Ovary (tissue), 9 donors: ENCODE results near the gene MSANTD4. TPM values are rescaled to one million over a fixed set of nuclear protein-coding genes. Genes with fewer than 3 reads are reported as not detected.

Experiments used
- DNase-seq, 5 donors: peaks; one replicate each; pipeline ENCODE4 v3.0.0-alpha.2; 2019 to 2020
- H3K27ac ChIP-seq, 2 donors: fragments of 200-600 bp; one replicate each; pipeline versions ENCODE4 v1.5.1 to v1.8.0; 2019 to 2022
- H3K27me3 ChIP-seq: fragments of 200-600 bp; one replicate; pipeline ENCODE4 v1.8.0; 2022
- H3K36me3 ChIP-seq: fragments of 200-600 bp; sonication (generic); one replicate; pipeline ENCODE4 v1.5.1; 2019
- H3K4me1 ChIP-seq: one replicate; pipeline ENCODE4 v1.8.1; 2013; ENCODE audit warnings: mild to moderate bottlenecking, moderate library complexity; ENCODE audit not compliant: insufficient read depth
- H3K4me3 ChIP-seq: fragments of 200-600 bp; sonication (generic); one replicate; pipeline ENCODE4 v1.5.1; 2017
- H3K9me3 ChIP-seq, 2 donors: fragments of 200-600 bp in 1 of 2; sonication (generic) in 1 of 2; one replicate each; pipeline versions ENCODE4 v1.5.1 to v1.8.1; 2013 to 2019; ENCODE audit warnings: mild to moderate bottlenecking in 1 of 2, moderate library complexity in 1 of 2
- EP300 ChIP-seq: sonication (generic); formaldehyde crosslinking; IDR thresholded peaks from one replicate; pipeline ENCODE4 v1.6.1; 2017; ENCODE audit warnings: antibody characterized with exemption
- POLR2A ChIP-seq: fragments of 450-650 bp; IDR thresholded peaks from one replicate; pipeline ENCODE4 v1.6.1; 2017; ENCODE audit warnings: antibody characterized with exemption, mild to moderate bottlenecking, moderate library complexity
- WGBS, 3 donors: extraction: QIAGEN DNeasy Blood & Tissue Kit in 1 of 3; methylation state at CpG; one replicate each; pipeline versions ENCODE4 v1.1.5 to v1.1.7; 2013 to 2017; 5-methylcytosine and 5-hydroxymethylcytosine counted together
- intact Hi-C, 4 donors: fragments of 100-400 bp; cut with DNase I; formaldehyde crosslinking; loops; one replicate each; pipeline versions ENCODE4 v1.11.0 to v1.15.1; 2022 to 2023
- polyA plus RNA-seq, 2 donors: library from polyadenylated mRNA; stranded (reverse); fragments of 200-250 nt in 1 of 2; fragments of 350-450 nt in 1 of 2; fragmentation: Illumina TruSeq in 1 of 2; extraction: RNeasy Lipid Tissue Mini Kit (QIAGEN cat#74804) in 1 of 2; gene quantifications; one replicate each; pipeline ENCODE4 v1.2.3, GENCODE V29; 2013 to 2014
- total RNA-seq, 7 donors: library from RNA; depleted of rRNA in 2 of 7; stranded (reverse); fragments of >200 nt in 2 of 7; fragmentation: NEBNext Ultra II Directional in 3 of 7; extraction: Animal tissue kit (Norgen Biotek cat#: 25700) in 3 of 7; gene quantifications; one replicate each; pipeline versions ENCODE4 v1.1.0 to v1.2.4, GENCODE V29; 2016 to 2023
- TF ChIP-seq, protein P1 (sequence below), 3 donors: fragments of 450-650 bp in 2 of 3; fragments of 200-600 bp in 1 of 3; IDR thresholded peaks; one replicate each; pipeline versions ENCODE4 v1.5.1 to v1.8.0; 2016 to 2022; ENCODE audit warnings: antibody characterized with exemption in 3 of 3, mild to moderate bottlenecking in 1 of 3
- donor health status: DM: no; HTN: no; CAD: no; lungs with moderate emphysema.
- donor health status: DM: no; HTN: no; CAD: no.
- donor health status: Bipolar disorder and iron deficiency.
- donor health status: DM: yes; HTN: yes; CAD: no.
- donor health status: DM: no; HTN: no; CAD: no.
- donor health status: DM: yes; HTN: yes; CAD: no.

MSANTD4 gene
- total and polyA plus RNA-seq, 9 donors: 8.9 to 21.0 (median 16.7) TPM

DNA sequence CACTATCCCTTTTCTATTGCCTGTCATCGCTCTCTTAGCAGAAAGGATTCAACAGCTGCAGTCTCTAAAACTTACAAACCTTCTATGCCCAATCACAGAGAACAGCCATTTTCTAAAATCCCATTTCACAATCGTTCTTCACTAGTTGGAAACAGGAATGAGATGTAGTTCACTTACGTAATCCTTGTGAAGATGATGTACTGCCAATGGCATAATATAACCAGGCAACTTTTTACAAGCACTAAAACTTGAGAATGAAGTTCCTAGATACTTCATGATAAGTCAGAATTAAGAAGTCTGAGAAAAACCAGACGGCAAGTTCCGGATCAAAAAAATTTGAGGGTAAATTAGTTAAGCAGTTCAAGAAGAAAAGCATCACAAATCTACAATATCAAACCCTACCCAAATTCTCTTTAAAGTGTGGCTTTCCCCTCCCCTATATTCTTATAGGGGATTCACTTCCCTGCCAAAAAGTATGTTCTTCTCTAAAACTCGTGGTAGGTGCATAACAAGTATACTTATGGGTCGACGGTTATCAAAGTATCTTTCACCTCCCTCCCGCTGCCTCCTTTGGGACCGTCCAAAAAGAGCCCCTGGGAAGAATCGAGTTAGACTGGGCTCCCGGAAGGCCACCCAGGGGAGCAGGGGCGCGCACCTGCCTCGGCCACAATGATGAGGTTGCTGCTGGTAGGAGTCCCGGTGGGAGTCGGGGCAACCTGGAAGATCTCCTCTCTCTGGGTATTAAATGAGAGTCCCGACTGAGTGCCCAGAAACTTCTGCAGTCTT lies 666 bp downstream of the MSANTD4 start:
- H3K4me1 ChIP-seq: no peaks in the 10 kb centered on the region
- TF ChIP-seq, protein P1, sequence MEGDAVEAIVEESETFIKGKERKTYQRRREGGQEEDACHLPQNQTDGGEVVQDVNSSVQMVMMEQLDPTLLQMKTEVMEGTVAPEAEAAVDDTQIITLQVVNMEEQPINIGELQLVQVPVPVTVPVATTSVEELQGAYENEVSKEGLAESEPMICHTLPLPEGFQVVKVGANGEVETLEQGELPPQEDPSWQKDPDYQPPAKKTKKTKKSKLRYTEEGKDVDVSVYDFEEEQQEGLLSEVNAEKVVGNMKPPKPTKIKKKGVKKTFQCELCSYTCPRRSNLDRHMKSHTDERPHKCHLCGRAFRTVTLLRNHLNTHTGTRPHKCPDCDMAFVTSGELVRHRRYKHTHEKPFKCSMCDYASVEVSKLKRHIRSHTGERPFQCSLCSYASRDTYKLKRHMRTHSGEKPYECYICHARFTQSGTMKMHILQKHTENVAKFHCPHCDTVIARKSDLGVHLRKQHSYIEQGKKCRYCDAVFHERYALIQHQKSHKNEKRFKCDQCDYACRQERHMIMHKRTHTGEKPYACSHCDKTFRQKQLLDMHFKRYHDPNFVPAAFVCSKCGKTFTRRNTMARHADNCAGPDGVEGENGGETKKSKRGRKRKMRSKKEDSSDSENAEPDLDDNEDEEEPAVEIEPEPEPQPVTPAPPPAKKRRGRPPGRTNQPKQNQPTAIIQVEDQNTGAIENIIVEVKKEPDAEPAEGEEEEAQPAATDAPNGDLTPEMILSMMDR (IDR thresholded peaks at IDR 0.05): no peak
- no peak for TF ChIP-seq EP300
- no peak for TF ChIP-seq POLR2A
- H3K36me3 ChIP-seq: no peaks in the 10 kb centered on the region
- WGBS, 3 donors: 13 to 17% (median 16%) methylated on average over 18 of the region's 18 CpGs
- no peaks in the 10 kb centered on the region for H3K9me3 ChIP-seq
- DNase-seq: no peak
- intact Hi-C loops: loop anchor here in 2 of 4 donors (5.0 kb wide), 1 partner anchor 56 kb away; the partner anchor contains the start of genes AASDHPPT (in 2 of the 2) and KBTBD3 (in 2 of the 2)
- peak overlapping the region; percentile 67 for H3K4me3 ChIP-seq
- H3K27ac ChIP-seq: peak overlapping the region in 1 of 2 donors; percentile 33
- no peaks in the 10 kb centered on the region for H3K27me3 ChIP-seq

DNA sequence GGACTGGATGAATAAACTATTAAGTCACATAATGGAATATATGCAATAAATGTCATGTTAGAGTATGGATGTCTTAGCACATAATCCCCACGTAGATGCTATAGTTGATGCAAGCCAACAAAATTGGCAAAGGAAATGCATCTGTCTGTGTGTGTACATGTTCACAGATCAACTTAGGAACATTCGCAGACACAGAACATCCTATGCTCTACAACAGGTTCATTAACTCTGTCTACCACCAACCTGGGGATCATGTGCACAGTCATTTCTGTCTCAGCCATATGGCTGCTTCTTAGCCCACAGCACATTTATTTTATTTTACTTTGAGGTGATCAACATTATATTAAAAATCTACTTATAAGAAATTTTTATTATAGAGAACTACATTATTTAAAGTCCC lies 4.9 kb downstream of the MSANTD4 start:
- intact Hi-C loops: no loop called here
- H3K4me1 ChIP-seq: no peaks in the 10 kb centered on the region

DNA sequence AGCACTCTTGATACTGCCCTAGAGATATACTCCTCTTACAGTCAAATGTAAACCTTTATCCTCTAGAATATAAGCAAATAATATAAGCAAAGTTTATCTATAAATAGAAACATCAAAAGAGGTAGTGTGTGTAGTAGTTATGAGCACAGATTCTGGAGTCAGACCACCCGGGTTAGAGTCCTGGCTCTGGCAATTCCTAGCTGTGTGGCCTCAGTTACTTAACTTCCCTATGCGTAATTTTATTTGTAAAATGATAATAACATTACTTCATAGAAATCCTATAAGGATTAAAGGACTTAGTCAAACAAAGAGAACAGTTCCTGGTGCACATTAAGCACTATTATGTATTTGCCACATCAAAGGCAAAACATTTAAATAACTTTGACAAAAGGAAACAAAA lies 7.0 kb downstream of the MSANTD4 start:
- DNase-seq: no peak
- no peaks in the 10 kb centered on the region for H3K27me3 ChIP-seq
- WGBS, 3 donors: 85 to 93% (median 88%) methylated on average over 2 of the region's 2 CpGs
- intact Hi-C loops: no loop called here
- no peak for TF ChIP-seq EP300
- no peak for TF ChIP-seq POLR2A
- H3K4me3 ChIP-seq: no peak overlapping the region
- H3K27ac ChIP-seq: no peak overlapping the region
- H3K36me3 ChIP-seq: no peaks in the 10 kb centered on the region
- no peaks in the 10 kb centered on the region for H3K9me3 ChIP-seq
- no peaks in the 10 kb centered on the region for H3K4me1 ChIP-seq

More for the DNA sequence above, 4.9 kb downstream of the MSANTD4 start:
- Histone ChIP-seq H3K27ac (no peak overlapping the region), H3K27me3 (no peaks in the 10 kb centered on the region), H3K36me3 (no peaks in the 10 kb centered on the region), H3K9me3 (no peaks in the 10 kb centered on the region), H3K4me3 (no peak overlapping the region)
- TF ChIP-seq POLR2A (no peak), EP300 (no peak)
- TF ChIP-seq, protein P1 (IDR thresholded peaks at IDR 0.05): no peak
- WGBS, 3 donors: 92 to 97% (median 96%) methylated on average over 2 of the region's 2 CpGs
- no peak for DNase-seq

DNA sequence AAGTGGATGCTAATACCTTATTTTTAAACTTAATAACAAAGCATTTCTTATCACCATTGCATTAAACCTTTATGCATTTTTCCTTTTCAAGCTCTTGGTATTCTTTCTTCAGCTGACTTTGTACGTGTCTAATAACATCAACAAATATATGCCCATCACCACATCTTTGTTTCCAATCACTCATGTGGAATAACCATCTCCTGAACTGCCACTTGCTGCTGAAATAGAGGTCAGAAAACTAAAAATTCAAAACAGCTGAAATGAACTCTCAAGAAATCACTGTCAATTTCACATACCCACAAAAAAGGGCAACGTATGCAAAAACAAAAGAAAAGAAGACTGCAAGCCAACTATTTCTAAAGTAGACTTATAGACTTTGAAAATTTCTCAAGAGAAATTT lies 7.4 kb downstream of the MSANTD4 start:
- intact Hi-C loops: no loop called here
- H3K4me1 ChIP-seq: no peaks in the 10 kb centered on the region
- H3K9me3 ChIP-seq: no peaks in the 10 kb centered on the region
- H3K4me3 ChIP-seq: no peak overlapping the region
- no peaks in the 10 kb centered on the region for H3K36me3 ChIP-seq
- 87 to 89% (median 88%) methylated on average over 2 of the region's 2 CpGs for WGBS, 3 donors
- no peak for DNase-seq
- no peaks in the 10 kb centered on the region for H3K27me3 ChIP-seq
- TF ChIP-seq POLR2A (no peak), EP300 (no peak)
- TF ChIP-seq, protein P1 (IDR thresholded peaks at IDR 0.05): no peak
- no peak overlapping the region for H3K27ac ChIP-seq

DNA sequence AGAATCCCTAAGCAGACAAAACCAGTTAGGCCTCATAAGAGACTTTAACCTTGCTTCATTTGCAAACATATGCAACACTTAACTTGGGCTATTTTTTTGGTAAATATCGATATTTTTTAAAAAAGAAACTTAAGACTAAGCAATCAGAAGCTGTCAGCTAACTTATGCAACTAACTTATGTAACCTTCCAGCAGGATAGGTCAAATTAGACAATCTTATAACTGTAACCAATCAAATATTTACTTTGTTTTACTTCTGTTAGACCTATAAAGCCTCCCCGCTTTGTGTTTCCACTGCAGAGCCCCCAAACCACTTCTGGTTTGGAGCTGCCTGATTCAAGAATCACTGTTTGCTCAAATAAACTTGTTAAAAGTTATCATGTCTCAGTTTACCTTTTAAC lies 8.0 kb downstream of the MSANTD4 start:
- DNase-seq: no peak
- Histone ChIP-seq H3K4me1 (no peaks in the 10 kb centered on the region), H3K9me3 (no peaks in the 10 kb centered on the region), H3K27me3 (no peaks in the 10 kb centered on the region), H3K27ac (no peak overlapping the region), H3K36me3 (no peaks in the 10 kb centered on the region), H3K4me3 (no peak overlapping the region)
- 96 to 98% (median 97%) methylated on average over 2 of the region's 2 CpGs for WGBS, 3 donors
- TF ChIP-seq POLR2A: no peak
- TF ChIP-seq, protein P1 (IDR thresholded peaks at IDR 0.05): no peak
- no peak for TF ChIP-seq EP300
- intact Hi-C loops: no loop called here
